AG10803 (cell line): ENCODE results near the gene LRRC23.

Experiments
- DNase-seq: peaks from one replicate; pipeline ENCODE4 v3.0.0; 2010; ENCODE audit warnings: low read depth
- H3K4me3 ChIP-seq: 2 replicates; pipeline ENCODE4 v1.5.1; 2011; ENCODE audit warnings: mild to moderate bottlenecking, low read length, control low read depth
- TF ChIP-seq, protein P1 (sequence below): conservative IDR thresholded peaks from 2 replicates; pipeline ENCODE4 v1.5.1; 2011; ENCODE audit warnings: mild to moderate bottlenecking, low read length, control low read depth, inconsistent platforms

The LRRC23 gene, protein sequence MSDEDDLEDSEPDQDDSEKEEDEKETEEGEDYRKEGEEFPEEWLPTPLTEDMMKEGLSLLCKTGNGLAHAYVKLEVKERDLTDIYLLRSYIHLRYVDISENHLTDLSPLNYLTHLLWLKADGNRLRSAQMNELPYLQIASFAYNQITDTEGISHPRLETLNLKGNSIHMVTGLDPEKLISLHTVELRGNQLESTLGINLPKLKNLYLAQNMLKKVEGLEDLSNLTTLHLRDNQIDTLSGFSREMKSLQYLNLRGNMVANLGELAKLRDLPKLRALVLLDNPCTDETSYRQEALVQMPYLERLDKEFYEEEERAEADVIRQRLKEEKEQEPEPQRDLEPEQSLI

DNA sequence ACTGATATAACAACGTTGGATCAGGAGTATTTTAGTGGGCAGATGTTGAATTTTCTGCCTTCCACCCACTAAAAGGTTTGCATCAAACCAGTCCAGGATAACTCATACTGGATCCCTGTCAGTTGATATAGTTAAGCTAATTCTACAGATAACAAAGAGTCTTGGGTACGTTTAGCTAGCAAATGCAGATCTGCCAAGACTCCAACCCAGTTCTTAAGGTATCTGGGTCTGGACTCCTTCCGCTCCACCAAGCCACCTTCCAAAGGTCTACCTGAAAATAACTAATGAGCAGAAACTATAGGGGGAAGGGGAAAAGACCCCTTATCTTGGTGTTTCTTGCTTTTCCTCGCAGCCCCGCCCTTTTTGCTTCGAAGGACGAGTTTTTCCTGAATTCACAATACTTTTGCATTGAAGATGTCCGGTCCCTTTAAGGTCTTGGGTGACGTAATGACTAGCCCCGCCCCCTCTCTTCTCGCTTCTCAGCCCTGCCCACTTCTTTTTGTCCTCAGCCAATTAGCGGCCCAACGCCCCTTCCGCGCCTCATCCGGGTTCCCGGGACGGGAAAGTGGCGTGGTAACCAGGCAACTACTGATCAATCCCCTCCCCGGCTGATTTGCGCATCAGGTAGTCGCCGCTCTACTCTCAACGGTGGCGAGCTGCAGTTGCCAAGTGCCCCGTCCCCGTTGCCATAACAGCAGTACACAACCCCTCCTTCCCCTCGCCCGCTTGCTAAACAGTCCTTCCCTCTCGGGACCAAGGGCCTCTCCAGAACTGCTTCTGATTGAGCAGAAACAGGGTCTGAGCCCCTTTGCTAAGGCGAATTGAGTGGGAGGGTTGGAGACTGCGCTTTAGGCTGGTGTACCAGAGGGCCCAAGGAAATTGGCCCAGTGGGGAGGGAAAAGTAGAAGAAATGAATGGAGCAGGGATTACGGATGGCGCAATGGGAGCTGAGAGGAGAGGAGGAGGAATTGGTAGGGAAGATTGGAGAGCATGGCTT lies at the start of gene LRRC23:
Gene LRRC23, plus strand, starts transcription at position 543 of the 997 bp plus-strand sequence. CDS start 812 bp downstream, outside the sequence.
- peak; percentile 91 for DNase-seq
- TF ChIP-seq, protein P1, sequence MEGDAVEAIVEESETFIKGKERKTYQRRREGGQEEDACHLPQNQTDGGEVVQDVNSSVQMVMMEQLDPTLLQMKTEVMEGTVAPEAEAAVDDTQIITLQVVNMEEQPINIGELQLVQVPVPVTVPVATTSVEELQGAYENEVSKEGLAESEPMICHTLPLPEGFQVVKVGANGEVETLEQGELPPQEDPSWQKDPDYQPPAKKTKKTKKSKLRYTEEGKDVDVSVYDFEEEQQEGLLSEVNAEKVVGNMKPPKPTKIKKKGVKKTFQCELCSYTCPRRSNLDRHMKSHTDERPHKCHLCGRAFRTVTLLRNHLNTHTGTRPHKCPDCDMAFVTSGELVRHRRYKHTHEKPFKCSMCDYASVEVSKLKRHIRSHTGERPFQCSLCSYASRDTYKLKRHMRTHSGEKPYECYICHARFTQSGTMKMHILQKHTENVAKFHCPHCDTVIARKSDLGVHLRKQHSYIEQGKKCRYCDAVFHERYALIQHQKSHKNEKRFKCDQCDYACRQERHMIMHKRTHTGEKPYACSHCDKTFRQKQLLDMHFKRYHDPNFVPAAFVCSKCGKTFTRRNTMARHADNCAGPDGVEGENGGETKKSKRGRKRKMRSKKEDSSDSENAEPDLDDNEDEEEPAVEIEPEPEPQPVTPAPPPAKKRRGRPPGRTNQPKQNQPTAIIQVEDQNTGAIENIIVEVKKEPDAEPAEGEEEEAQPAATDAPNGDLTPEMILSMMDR, result no peak
- H3K4me3 ChIP-seq, result peak within 1 kb of the TSS; percentile 94

DNA sequence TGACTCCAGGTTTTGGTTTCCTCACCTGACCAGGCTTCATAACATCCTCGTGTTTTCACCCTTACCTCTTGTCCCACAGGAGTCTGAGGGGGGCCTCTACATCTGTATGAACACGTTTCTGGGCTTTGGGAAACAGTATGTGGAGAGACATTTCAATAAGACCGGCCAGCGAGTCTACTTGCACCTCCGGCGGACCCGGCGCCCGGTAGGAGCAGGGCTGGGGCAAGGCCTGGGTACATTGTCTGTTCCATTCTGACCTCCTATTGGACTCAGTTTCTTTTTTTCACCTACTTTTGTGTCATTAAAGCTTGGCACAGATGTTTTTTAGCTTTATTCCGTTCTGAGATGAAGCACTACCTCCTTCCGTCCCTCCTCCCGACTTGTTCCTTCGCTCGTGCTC lies 49.3 kb upstream of the LRRC23 start:
- no peak overlapping the region for H3K4me3 ChIP-seq
- no peak for DNase-seq
- TF ChIP-seq, protein P1, result no peak

DNA sequence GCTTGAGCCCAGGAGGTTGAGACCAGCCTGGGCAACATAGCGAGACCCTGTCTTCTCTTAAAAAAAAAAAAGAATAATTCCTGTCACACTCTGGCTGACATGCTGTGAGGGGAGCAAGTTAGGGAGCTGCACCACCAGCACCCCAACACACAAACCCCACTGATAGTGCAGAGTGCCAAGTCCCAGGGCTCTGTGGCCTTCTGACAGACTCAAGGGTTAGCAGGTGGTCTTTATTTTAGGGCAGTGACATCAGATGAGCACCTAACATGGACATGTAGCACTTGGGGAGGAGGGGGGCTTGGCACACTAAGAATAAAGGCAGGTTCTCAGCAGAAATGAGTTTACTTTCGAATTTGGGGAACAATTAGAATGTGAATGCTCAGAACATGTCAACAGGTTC lies 45.8 kb upstream of the LRRC23 start:
- TF ChIP-seq, protein P1, result no peak
- H3K4me3 ChIP-seq, result no peak overlapping the region
- no peak for DNase-seq

DNA sequence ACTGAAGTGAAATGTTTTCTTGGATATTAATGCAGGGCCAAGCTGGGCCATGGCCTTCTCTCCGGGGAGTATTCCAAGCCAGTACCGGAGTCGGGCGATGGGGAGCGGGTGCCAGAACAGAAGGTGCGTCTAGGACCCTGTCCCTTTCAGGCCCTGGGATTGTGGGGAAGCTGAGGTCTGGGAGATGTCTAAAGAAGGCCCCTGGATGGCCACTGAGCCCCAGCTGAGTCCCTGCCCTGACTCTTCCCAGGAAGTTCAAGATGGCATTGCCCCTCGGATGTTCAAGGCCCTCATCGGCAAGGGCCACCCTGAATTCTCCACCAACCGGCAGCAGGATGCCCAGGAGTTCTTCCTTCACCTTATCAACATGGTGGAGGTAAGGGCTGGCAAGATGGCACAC lies 44.5 kb upstream of the LRRC23 start:
- TF ChIP-seq, protein P1, result no peak
- DNase-seq, result no peak
- no peak overlapping the region for H3K4me3 ChIP-seq

DNA sequence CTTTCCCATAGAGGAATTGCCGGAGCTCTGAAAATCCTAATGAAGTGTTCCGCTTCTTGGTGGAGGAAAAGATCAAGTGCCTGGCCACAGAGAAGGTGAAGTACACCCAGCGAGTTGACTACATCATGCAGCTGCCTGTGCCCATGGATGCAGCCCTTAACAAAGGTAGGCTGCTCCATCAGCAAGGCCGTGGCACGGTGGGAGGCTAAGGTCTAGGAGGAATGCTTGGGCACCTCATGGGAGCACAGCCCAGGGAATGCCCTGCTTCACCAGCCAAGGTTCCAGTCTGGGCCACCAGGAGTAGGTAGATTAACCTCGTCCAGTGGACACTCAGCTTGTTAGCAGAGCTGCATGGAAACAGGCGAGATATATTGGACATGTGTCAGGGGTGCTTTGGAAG lies 43.7 kb upstream of the LRRC23 start:
- no peak for DNase-seq
- TF ChIP-seq, protein P1, result no peak
- no peak overlapping the region for H3K4me3 ChIP-seq

DNA sequence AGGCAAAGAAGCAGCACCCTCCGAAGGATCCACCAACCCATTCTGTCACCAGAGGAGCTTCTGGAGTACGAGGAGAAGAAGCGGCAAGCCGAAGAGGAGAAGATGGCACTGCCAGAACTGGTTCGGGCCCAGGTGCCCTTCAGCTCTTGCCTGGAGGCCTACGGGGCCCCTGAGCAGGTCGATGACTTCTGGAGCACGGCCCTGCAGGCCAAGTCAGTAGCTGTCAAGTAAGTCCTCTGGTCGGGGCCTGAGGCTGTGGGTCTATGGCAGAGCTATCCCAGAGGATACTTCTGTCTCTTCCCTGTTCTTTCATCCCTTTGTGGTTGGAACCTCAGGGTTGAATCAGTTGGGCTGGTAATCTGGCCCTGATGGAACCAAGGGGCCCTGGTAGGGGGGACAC lies 43.2 kb upstream of the LRRC23 start:
- H3K4me3 ChIP-seq, result no peak overlapping the region
- DNase-seq, result no peak

More for the DNA sequence above, 43.2 kb upstream of the LRRC23 start:
- TF ChIP-seq, protein P1, result no peak
